ENCODE measurements around the gene RAI1. TPM values are rescaled to one million over a fixed set of nuclear protein-coding genes. Genes with fewer than 3 reads are reported as not detected.

Gene RAI1
- total and polyA plus RNA-seq, 2 of the 13 experiments (the other 11 are each of a cell fraction or from before 2014, with no cell fraction given) = 3.4 to 5.2 TPM

GRCh38 chr17:17774009-17774881, 93.0 kb downstream of the RAI1 start:
- Histone ChIP-seq H3K27ac (ENCODE audit: extremely low read length, insufficient read depth, low read length) (no peak overlapping the region), H3K4me1 (ENCODE audit: insufficient read depth, low read length) (peaks cover 25% of the 10 kb centered on the region), H3K9me3 (ENCODE audit: low read length) (no peaks in the 10 kb centered on the region), H3K27me3 (ENCODE audit: control insufficient read depth in 1 of 2, insufficient read depth in 2 of 2, low read length in 2 of 2) (no peaks in the 10 kb centered on the region), H4K20me1 (ENCODE audit: insufficient read depth, low read length) (peaks cover 15% of the 10 kb centered on the region), H2AFZ (ENCODE audit: low read length) (no peak overlapping the region), H3K4me2 (ENCODE audit: low read depth, low read length) (no peak overlapping the region), H3K36me3 (replicated peaks in 1 of 2; ENCODE audit: control insufficient read depth in 1 of 2, insufficient read depth in 2 of 2, low read length in 2 of 2) (peaks cover 0 to 2% of the 10 kb centered on the region in 2 experiments; a peak in 1 of 5 replicates), H3K4me3 (replicated peaks in 1 of 3; ENCODE audit: insufficient read depth in 1 of 3, low read depth in 2 of 3, low read length in 3 of 3) (no peak overlapping the region), H3K9ac (ENCODE audit: insufficient read depth, low read depth, low read length) (no peak overlapping the region), H3K79me2 (ENCODE audit: insufficient read depth, low read length) (no peaks in the 10 kb centered on the region)
- 92% methylated on average over 13 of the region's 21 CpGs for WGBS (ENCODE audit: low lambda C conversion rate)
- ChIA-PET CTCF (ENCODE audit: low intra/inter-chr PET ratio, low total read pairs) (no interaction called here), POLR2A (no interaction called here)
- DNase-seq (ENCODE audit: low spot score) = no peak
- peak; percentile 55 for TF ChIP-seq ZNF768 (CRISPR knock-in tag; IDR thresholded peaks at IDR 0.05)
- no peak for TF ChIP-seq XRCC5 (optimal IDR thresholded peaks at IDR 0.05; ENCODE audit: low read length)
- no peak for TF ChIP-seq KLF11 (CRISPR knock-in tag; IDR thresholded peaks at IDR 0.05)
- no peak for TF ChIP-seq JUND (CRISPR knock-in tag; IDR thresholded peaks at IDR 0.05)
- intact Hi-C loops (cut with micrococcal nuclease; ENCODE audit: unreplicated experiment) (no loop called here), in situ Hi-C loops (cut with HindIII; ENCODE audit: extremely low pct_ligation_motif_present, low pct_unique_long_range_greater_than_20kb) (no loop called here)
- no peak for ATAC-seq
- no peak for FAIRE-seq
- no TSS peak for BruUV-seq (replicated peaks)

- H3K27ac ChIP-seq (ENCODE audit: extremely low read length, insufficient read depth, low read length) = no peak overlapping the region
- ChIA-PET CTCF (ENCODE audit: low intra/inter-chr PET ratio, low total read pairs) (interaction anchor here (0.6 kb wide), 1 partner anchor 95 kb away, joined by 3 read pairs; the partner anchor contains the start of gene RAI1), POLR2A (no interaction called here)
- FAIRE-seq = no peak
- H3K9me3 ChIP-seq (ENCODE audit: low read length) = no peaks in the 10 kb centered on the region
- no peaks in the 10 kb centered on the region for H3K27me3 ChIP-seq (ENCODE audit: control insufficient read depth in 1 of 2, insufficient read depth in 2 of 2, low read length in 2 of 2)
- WGBS (ENCODE audit: low lambda C conversion rate) = 94% methylated on average over 3 of the region's 3 CpGs
- peaks cover 25% of the 10 kb centered on the region for H4K20me1 ChIP-seq (ENCODE audit: insufficient read depth, low read length)
- no peak for DNase-seq (ENCODE audit: low spot score)
- no peak overlapping the region for H3K4me2 ChIP-seq (ENCODE audit: low read depth, low read length)
- no peak overlapping the region for H2AFZ ChIP-seq (ENCODE audit: low read length)
- in situ Hi-C loops (cut with HindIII; ENCODE audit: extremely low pct_ligation_motif_present, low pct_unique_long_range_greater_than_20kb) (no loop called here), intact Hi-C loops (cut with micrococcal nuclease; ENCODE audit: unreplicated experiment) (no loop called here)
- H3K4me1 ChIP-seq (ENCODE audit: insufficient read depth, low read length) = peaks cover 42% of the 10 kb centered on the region
- H3K4me3 ChIP-seq (replicated peaks in 1 of 3; ENCODE audit: insufficient read depth in 1 of 3, low read depth in 2 of 3, low read length in 3 of 3) = no peak overlapping the region
- no TSS peak for BruUV-seq (replicated peaks)
- ATAC-seq = no peak
- peaks cover 0 to 2% of the 10 kb centered on the region in 2 experiments; a peak in 1 of 5 replicates for H3K36me3 ChIP-seq (replicated peaks in 1 of 2; ENCODE audit: control insufficient read depth in 1 of 2, insufficient read depth in 2 of 2, low read length in 2 of 2)
- TF ChIP-seq SCMH1 (CRISPR knock-in tag; IDR thresholded peaks at IDR 0.05; ENCODE audit: borderline replicate concordance) (no peak), ZNF775 (CRISPR knock-in tag; IDR thresholded peaks at IDR 0.05; ENCODE audit: borderline replicate concordance) (no peak), U2AF2 (IDR thresholded peaks at IDR 0.05; ENCODE audit: low read depth, low read length) (no peak)
- no peak overlapping the region for H3K9ac ChIP-seq (ENCODE audit: insufficient read depth, low read depth, low read length)
- H3K79me2 ChIP-seq (ENCODE audit: insufficient read depth, low read length) = no peaks in the 10 kb centered on the region
These were observed 95.6 kb downstream of the RAI1 start for GRCh38 chr17:17776889-17777288.

All from HepG2 (cell line).